Iris pigment epithelial cell (primary cell): ENCODE measurements around the gene CYBC1.
"Not testable (repeated sequence)": the region's sequence is repeated elsewhere in the genome, so short reads cannot be mapped to it uniquely, and the experiment has no call there.

ENCODE experiments used
- DNase-seq: peaks from one replicate; pipeline ENCODE4 v3.0.0-alpha.2; 2011; ENCODE audit warnings: low read depth

The CYBC1 gene

DNA sequence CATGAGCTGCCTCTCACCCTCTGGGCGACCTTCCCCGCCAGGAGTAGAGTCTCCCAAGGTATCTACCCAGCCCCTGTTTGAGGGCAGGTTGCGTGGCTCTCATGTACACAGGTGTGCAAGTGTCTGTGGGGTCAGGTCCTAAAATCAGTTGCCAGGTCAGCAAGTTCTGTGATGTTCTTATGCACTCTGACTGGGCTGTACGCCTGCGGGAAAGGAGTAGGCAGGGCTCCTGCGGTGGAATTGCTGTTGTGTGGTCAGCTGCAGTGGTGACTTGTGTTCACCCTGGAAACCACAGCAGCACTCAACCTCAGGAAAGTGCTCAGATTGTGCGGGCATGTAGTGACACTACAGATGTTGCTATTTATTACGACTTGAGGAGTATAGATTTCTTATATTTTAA, 27.4 kb upstream of the CYBC1 start:
- no peak for DNase-seq

DNA sequence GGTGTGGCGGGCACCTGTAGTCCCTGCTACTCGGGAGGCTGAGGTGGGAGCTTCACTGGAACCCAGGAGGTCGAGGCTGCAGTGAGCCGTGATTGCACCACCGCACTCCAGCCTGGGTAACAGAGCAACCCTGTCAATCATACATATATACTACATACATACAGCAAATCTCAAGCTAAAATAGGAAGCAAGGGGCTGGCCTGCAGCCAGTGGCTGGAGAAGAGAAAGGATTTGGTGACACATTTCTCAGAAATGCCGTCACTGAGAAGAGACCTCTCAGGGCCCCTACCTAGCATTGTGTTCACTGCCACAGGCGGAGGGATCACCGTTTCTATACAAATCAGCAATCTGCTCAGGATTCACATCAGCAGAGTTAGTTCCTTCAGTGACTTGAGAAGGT, 24.9 kb upstream of the CYBC1 start:
- DNase-seq, result peak; percentile 20

DNA sequence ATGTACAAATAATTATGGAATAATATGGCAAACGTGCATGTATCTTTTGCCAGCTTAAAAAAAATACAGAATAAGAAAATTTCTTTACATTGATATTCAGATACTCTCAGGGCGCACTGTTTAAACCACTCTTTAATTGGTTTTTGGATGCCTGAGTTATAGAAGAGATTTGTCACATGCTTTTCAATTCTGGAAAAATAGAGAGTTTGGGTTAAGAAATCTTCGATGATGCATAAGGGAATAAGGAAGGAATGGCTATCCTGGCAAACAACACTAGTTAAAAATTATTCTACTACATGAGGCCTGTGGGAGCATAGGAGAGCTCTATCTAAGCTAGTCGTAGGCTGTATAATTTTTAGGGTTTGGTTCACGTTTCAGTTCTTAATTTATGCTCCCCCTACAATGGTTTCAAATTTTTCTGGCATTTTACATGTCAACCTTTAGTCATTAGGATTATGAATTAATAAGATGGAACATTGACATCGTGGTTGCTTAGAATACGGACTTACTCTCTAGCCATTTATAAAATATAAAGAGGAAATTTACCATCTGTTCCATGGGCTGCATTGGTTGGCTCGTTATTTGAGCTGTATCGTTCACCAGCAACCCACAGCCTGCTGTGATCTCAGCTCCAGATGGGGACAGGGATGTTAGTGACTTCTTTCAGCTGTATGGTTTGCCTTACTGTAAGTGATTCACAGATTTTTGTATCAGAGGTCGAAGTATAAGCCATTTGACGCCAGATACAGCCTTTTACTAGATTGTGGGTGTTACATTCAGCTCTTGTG, 23.9 kb upstream of the CYBC1 start:
- DNase-seq, result no peak

DNA sequence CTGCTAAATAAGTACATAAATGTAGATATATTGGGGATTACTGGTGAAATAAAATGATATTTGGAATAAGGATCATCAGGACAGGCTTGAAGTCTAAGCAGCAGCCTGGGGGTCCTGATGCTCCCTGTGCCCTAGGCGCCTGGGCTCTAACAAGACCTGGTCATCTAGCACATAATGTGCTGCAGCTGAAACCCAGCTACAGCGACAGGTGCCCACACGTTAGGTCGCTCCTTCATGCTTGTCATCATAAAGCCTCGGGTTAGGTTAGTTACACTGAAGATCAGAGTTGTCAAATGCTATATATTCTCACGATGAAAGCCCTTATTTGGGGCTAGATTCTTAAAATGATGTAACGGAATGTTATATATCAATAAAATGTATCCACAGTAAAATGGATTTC, 19.5 kb upstream of the CYBC1 start:
- DNase-seq, result no peak

DNA sequence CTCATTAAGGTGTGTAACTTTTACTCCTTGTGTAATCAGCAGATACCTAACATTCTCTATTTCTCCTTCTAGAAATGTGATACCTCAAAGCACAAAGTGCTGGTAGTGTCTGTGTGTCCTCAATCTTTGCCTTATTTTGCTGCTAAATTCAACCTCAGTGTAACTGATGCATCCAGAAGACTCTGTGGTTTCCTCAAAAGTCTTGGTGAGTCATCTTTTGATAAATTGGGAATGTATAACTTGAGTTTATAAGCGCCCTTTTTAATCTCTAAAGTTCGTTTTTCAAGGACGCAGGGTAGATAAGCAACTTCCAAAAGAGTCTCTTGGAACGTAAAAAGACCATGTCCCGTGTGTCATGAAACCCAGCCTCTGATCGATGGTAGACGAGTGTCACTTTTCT, 18.1 kb upstream of the CYBC1 start:
- DNase-seq, result peak; percentile 29

DNA sequence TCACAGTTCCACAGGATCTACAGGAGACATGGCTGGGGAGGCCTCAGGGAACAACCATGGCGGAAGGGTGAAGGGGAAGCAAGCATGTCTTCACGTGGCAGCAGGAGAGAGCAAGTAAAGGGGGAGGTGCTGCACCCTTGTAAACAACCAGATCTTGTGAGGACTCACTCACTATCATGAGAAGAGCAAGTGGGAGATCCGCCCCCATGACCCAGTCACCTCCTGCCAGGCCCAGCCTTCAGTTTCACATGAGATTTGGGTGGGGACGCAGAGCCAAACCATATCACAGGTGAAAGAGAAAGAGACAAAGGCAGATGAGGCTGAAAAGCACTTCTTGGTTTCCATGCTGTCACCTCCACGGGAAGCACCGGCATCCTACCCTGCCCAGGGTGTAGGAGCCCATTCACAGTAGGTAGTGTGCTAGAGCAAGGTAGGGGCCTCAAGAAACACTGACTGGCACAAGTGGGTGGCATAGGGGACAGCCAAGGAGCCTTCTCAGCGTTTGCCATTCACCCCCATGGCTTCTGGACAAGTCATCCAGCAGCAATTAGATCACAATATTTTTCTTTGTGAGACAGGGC, 14.6 kb upstream of the CYBC1 start:
- no peak for DNase-seq

DNA sequence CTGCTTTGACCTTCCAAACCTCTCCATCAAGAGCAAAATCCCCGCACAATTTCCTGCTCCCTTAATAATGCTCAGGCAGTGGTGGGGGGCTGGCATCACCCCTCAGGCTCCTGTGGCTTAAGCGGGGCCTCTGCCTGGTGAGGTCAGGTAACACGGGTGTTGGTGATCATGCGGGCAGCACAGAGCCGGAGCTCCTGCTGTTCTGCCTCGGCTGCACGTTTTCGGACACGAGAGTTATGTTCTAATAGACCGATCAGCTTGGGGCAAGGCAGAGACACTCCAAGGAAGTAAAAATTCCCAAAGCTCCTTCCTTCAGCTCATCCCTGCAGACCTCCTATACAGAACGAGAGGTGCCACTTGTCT, 14.0 kb upstream of the CYBC1 start:
- no peak for DNase-seq

DNA sequence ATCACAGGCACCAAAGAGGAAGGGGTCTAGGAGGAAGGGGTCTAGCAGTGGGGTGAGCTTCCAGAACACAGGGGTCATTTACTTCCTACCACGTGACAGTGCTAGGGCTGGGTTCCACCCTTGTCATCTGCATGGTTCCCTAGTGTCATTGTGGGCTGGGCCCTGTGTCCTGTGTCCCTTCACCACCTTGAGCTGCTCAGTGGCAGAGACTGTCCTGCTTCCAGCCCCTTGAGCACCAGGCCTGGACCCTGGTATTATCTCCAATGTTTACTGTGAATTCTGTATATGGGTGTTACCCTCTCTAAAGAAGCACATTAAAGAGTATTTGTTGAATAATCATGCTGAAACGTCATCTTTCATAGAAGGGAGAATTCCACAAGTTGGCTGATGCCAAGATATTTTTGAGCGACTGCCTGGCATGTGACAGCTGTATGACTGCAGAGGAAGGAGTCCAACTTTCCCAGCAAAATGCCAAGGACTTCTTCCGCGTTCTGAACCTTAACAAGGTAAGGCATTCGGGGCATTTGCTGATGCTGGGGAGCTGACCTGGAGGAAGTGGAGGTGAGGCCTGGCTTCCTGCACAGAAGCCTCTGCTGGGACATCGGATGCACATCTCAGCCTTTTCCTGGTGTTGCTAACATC, 13.5 kb upstream of the CYBC1 start:
- DNase-seq, result no peak

DNA sequence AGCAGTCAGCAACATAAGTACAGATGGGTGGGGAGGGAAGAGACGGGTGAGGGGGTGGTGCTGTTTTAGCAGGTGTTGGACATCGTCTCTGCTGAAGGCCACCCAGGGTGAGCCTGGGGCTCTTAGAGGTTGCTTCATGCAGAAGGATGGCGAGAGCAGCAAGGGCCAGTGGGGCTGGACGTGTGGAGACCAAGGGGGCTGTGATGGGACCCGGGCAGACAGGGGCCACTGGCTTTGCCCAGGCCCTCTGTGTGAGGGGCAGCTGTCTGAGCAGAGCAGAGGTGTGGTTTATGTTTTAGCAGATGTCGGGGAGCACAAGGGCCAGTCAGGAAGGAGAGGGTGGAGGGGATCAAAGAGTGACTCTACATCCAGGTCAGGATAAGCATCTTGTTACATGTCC, 12.8 kb upstream of the CYBC1 start:
- DNase-seq, result no peak

DNA sequence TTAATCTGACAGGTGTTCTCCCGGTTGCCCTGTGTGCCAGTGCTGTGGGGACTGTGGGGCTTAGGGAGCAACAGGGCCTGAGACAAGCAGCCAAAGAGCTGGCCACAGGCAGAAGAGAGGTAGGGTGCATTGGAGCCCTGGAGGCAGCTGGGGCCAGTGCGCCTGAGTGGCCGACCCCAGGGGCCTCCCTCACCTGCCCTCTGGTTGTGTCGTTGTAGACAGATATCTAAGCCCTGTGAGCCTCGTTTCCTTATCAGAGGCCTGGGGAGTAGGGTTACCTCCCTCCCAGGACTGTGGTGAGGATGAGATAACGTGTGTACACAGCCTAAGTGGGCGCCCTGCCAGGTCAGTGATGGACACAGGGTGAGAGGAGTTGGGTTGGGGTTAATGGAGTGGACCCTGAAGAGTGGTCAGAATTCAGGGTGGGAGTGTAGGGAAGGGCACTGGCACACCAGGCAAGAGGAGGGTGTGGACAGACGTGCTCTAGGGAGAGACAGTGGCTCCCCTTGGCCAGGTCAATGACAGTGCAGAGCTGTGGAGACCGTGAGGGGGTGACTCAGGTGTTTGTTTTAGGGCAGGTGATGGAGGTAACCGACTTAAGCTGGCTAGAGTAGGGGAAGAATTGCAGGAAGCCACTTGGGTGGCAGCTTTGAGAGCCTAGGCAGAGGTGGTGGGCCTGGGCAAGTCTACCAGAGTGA, 11.4 kb upstream of the CYBC1 start:
- no peak for DNase-seq

DNA sequence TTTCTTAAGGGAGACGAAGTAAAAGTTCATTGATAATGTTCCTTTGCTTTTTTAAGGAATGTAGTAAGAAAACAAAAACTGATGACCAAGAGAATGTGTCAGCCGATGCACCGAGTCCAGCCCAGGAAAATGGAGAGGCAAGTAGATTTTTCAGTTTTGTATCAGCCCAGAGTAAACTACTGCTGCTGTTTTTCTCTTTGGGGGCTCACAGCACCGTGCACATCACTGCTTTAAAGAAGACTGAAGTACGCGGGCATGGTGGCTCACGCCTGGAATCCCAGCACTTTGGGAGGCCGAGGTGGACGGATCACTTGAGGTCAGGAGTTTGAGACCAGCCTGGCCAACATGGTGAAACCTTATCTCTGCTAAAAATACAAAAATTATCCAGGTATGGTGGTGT, 9.4 kb upstream of the CYBC1 start:
- not testable (repeated sequence) for DNase-seq

DNA sequence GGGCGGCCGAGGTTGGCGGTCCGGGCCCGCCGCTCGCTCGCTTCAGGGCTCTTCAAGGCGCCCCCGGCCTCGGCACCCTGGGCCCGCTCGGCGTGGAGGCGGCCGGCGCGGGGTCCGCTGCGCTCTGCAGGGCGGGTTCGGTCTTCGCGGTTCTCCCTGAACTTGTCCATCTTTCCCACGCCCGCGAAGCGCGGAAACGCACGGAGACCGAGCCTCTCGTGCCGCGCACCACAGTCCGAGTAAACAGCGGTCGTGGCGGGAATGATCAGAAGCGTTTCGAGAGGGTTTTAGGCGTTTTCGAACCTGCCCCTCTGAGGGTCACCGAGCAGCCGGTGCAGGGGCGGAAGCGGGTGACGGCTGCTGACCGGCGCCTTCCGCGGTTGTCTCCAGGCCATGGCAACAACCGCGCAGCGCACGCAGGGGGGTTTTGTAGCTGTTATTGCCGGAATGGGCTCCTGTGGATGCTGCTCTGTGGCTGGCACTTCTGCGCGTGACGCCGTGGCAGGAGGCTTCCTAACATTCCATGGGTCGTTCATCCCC, 8.4 kb upstream of the CYBC1 start:
- DNase-seq, result peak; percentile 54

DNA sequence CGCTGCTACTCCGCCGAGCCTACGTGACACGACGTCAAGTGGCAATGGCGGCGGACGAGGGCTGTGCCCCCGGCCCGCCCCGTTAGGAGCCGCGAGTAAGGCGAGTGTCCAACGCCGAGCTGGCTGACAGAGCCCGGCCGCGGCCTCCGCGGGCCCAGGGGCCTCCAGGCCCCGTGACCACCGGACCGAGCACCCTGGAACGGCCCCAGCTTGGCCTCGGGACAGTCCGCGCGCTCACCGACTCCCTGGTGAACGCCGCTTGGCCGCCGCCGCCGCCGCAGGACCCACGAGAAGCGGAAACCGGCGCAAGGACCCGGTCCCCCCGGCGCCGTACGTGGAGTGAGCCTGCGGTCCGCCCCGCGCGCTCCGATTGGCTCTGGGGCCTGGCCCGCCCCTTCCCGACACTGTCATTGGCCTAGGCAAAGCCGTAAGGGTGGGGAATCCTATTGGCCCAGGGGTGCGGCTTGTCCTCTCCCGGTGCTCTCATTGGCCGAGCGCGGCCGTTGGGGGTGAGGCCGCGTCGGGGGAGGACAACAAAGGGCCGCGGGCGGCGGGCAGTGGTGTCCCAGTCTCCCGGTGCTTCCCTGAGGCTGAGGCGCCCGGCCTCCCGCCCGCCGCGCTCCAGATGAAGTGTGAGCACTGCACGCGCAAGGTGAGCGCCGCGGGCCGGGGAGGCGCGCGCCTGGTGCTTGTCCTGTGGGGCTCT, 7.8 kb upstream of the CYBC1 start, which contains the start of gene NARF:
TSS of gene NARF (plus strand) at position 563 of the 706 bp plus-strand sequence. CDS start at position 626, 63 bp downstream.
- DNase-seq, result peak; percentile 99

DNA sequence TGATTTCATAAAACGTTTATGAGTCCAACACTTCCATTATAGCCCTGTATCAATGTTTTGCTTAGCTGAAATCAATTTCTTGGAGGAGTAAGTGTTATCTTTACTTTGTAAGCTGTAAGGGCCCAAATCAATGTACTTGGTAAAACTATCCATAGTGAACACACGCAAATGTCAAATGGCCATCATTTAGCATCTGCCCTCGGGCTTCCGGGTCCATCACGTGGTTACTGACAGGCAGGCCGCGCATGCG, 7.3 kb upstream of the CYBC1 start:
- no peak for DNase-seq

DNA sequence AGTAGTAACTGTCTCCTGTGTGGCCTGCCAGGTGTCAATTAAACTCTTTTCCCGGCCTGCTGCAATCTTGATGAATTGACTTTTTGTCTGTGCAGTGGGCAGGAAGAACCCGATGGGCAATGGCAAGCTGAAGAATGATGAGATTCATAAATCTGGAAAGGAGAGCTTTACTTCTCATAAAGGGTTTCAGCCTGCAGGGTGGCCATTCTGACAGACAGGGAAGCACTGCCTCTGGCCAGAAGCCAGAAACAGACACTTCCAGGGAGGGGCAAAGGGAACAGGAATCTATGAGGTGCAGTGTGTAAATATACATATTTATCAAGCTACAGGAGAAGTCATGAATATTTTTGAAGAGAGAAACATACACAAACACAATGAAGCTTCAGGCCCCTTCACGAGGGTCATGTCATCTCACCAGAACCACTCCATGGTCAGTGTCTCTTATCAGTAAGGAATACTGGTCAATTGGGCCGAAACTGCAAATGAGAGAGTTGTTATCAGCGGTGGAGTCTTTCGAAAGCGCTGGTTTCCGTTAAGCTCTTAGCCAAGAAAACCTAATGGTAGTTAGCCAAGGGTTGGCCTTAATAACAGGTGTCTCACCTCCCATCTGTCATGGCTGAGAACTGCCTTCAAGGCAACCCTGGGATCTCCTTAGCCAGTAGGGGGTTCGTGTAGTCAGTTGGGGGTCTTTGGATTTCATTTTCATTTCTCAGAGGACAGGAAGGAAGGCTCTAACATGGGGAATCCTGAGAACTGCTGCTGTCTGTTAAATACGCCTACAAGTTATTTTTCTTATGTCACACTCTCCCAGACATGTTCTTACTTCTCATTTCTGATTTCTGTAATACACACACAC, 6.7 kb upstream of the CYBC1 start:
- no peak for DNase-seq

DNA sequence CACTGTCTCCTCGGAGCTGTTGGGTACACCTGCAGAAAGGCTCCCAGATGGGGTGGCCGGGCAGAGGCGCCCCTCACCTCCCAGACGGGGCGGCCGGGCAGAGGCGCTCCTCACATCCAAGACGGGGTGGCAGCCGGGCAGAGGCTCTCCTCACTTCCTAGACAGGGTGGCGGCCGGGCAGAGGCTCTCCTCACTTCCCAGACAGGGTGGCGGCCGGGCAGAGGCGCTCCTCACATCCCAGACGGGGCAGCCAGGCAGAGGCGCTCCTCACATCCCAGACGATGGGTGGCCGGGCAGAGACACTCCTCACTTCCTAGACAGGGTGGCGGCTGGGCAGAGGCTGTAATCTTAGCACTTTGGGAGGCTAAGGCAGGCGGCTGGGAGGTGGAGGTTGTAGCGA, 3.2 kb upstream of the CYBC1 start:
- not testable (repeated sequence) for DNase-seq

DNA sequence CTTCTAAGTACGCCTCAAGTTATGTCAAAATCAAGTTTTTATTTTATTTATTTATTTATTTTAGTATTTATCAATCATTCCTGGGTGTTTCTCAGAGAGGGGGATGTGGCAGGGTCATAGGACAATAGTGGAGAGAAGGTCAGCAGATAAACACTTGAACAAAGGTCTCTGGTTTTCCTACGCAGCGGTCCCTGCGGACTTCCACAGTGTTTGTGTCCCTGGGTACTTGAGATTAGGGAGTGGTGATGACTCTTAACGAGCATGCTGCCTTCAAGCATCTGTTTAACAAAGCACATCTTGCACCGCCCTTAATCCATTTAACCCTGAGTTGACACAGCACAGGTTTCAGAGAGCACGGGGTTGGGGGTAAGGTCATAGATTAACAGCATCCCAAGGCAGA, 2.6 kb upstream of the CYBC1 start:
- DNase-seq, result not testable (repeated sequence)

DNA sequence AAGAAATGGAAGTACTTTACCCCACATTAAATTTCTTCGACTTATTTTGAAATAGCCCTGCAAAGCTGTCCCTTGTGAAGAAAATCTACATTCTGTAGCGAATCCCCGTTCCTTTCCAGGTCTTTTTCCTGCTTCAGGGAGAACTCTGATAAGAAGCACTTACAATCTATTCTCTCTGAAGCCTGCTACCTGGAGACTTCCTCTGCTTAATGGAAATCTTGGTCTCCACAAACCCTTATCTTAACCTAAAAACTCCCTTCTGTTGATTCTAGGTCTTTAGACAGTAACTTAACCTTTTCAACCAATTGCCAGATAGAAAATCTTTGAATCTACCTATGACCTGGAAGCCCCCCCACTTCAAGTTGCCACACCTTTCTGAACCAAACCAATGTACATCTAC, 1.6 kb upstream of the CYBC1 start:
- DNase-seq, result no peak

DNA sequence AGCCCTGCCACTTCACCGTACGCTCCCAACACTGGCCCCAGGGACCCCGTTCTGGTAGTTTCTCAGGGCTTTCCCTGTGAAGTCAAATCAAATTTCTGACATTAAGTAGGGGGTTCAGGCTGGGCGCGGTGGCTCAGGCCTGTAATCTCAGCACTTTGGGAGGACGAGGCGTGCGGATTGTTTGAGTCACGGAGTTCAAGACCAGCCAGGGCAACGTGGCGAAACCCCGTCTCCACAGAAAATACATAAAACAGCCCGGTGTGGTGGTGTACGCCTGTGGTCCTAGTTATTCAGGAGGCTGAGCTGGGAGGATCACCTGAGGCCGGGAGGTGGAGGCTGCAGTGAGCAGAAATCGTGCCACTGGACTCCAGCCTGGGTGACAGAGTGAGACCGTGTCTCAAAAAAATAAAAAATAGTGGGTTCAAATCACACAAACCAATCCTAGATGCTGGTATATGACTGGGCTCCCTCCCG, 632 bp downstream of the CYBC1 start:
- DNase-seq, result no peak

DNA sequence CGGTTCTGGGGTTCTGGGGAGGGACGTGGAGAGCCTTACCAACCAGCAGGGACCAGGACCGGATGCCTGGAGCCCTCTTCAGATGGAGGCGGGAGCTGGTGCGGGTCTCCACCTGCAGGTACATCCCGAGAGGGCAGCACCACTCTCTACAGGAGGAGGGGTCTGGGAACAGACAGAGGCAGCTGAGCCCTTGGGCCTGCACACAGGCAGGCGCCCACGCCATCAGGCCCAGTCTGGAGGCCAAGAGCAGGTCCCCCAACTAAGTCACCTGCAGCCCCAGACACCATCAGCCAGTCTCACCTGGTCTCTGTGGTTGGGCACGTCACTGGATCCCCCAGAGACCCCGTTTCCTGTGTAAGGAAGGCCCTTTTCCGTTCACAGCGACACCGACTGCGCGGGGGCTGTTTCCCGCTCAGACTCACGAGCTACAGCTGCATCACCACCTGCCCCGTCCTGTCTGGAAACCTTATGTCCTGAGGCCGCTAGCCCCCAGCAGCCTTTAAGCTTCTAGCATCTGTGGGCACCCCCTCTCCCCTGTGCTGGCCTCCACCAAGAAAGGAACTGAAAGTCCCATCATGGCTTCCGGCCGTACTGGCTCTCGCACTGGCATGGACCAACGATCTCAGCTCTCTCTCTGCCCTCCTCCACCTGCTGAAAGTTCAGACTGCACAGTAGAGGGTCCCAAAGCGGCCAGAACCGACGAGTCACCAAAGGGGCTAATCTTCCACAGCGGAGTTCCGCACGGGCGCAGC, 1.2 kb downstream of the CYBC1 start:
- no peak for DNase-seq
